GM21717 (cell line): Measurements from ENCODE around the gene STK10.

Experiments used
- ATAC-seq: cut with Tn5 transposase; IDR thresholded peaks from one replicate; pipeline ENCODE4 v1.9.1; 2021; ENCODE audit warnings: mild to moderate bottlenecking, moderate library complexity; ENCODE audit not compliant: unreplicated experiment

STK10 gene

GRCh38 chr5:172189693-172190296 is 1.8 kb upstream of the STK10 start:
- ATAC-seq, result no peak

- no peak for ATAC-seq
Observed at GRCh38 chr5:172188893-172189692, 1.1 kb upstream of the STK10 start.

- peak; percentile 30 for ATAC-seq
Observed at GRCh38 chr5:172187118-172188032, 649 bp downstream of the STK10 start.

GRCh38 chr5:172186114-172186695 is 1.8 kb downstream of the STK10 start:
- ATAC-seq, result no peak

- ATAC-seq, result no peak
Observed at GRCh38 chr5:172185096-172185461, 2.9 kb downstream of the STK10 start.

GRCh38 chr5:172183881-172184280 is 4.1 kb downstream of the STK10 start:
- no peak for ATAC-seq

GRCh38 chr5:172182291-172182690 is 5.7 kb downstream of the STK10 start:
- no peak for ATAC-seq

- no peak for ATAC-seq
Observed at GRCh38 chr5:172180936-172181335, 7.1 kb downstream of the STK10 start.

- ATAC-seq, result peak; percentile 24
Observed at GRCh38 chr5:172178991-172179989, 8.7 kb downstream of the STK10 start.

- no peak for ATAC-seq
Observed at GRCh38 chr5:172178301-172178987, 9.6 kb downstream of the STK10 start.

GRCh38 chr5:172177176-172177575 is 10.8 kb downstream of the STK10 start:
- ATAC-seq, result no peak

GRCh38 chr5:172175263-172175719 is 12.7 kb downstream of the STK10 start:
- ATAC-seq, result peak; percentile 48

GRCh38 chr5:172173564-172174153 is 14.4 kb downstream of the STK10 start:
- ATAC-seq, result no peak

- ATAC-seq, result no peak
Observed at GRCh38 chr5:172172912-172173563, 15.0 kb downstream of the STK10 start.

- ATAC-seq, result no peak
Observed at GRCh38 chr5:172171118-172171517, 16.9 kb downstream of the STK10 start.

- ATAC-seq, result no peak
Observed at GRCh38 chr5:172170251-172170701, 17.7 kb downstream of the STK10 start.

GRCh38 chr5:172169216-172169615 is 18.8 kb downstream of the STK10 start:
- no peak for ATAC-seq

- no peak for ATAC-seq
Observed at GRCh38 chr5:172168311-172168710, 19.7 kb downstream of the STK10 start.
